ENCODE results near the gene STPG4.

Gene STPG4

GRCh38 chr2:47087051-47087450 lies 68.1 kb downstream of the STPG4 start:
- DNase-seq (ENCODE audit: low read depth) = no peak

- DNase-seq (ENCODE audit: low read depth) = no peak
Observed at GRCh38 chr2:47086571-47086970, 68.5 kb downstream of the STPG4 start.

- no peak for DNase-seq (ENCODE audit: low read depth)
Observed at GRCh38 chr2:47086054-47086471, 69.0 kb downstream of the STPG4 start.

GRCh38 chr2:47083886-47084687 lies 71.0 kb downstream of the STPG4 start:
- no peak for DNase-seq (ENCODE audit: low read depth)

GRCh38 chr2:47083485-47083884 lies 71.6 kb downstream of the STPG4 start:
- DNase-seq (ENCODE audit: low read depth) = no peak

- no peak for DNase-seq (ENCODE audit: low read depth)
Observed at GRCh38 chr2:47083005-47083404, 72.1 kb downstream of the STPG4 start.

GRCh38 chr2:47080888-47081301 lies 74.2 kb downstream of the STPG4 start:
- no peak for DNase-seq (ENCODE audit: low read depth)

GRCh38 chr2:47079515-47080412 lies 75.3 kb downstream of the STPG4 start:
- DNase-seq (ENCODE audit: low read depth) = no peak

GRCh38 chr2:47078541-47079482 lies 76.3 kb downstream of the STPG4 start:
- DNase-seq (ENCODE audit: low read depth) = no peak

- DNase-seq (ENCODE audit: low read depth) = no peak
Observed at GRCh38 chr2:47077442-47078117, 77.5 kb downstream of the STPG4 start.

GRCh38 chr2:47076586-47077441 lies 78.3 kb downstream of the STPG4 start:
- DNase-seq (ENCODE audit: low read depth) = peak; percentile 86

- DNase-seq (ENCODE audit: low read depth) = no peak
Observed at GRCh38 chr2:47076126-47076506, 79.0 kb downstream of the STPG4 start.

GRCh38 chr2:47075361-47076125 lies 79.6 kb downstream of the STPG4 start:
- DNase-seq (ENCODE audit: low read depth) = no peak

- DNase-seq (ENCODE audit: low read depth) = no peak
Observed at GRCh38 chr2:47074691-47075090, 80.4 kb downstream of the STPG4 start.

GRCh38 chr2:47073641-47074040 lies 81.5 kb downstream of the STPG4 start:
- no peak for DNase-seq (ENCODE audit: low read depth)

GRCh38 chr2:47073217-47073616 lies 81.9 kb downstream of the STPG4 start:
- DNase-seq (ENCODE audit: low read depth) = no peak

- no peak for DNase-seq (ENCODE audit: low read depth)
Observed at GRCh38 chr2:47072728-47073191, 82.3 kb downstream of the STPG4 start.

- DNase-seq (ENCODE audit: low read depth) = peak; percentile 96
Observed at GRCh38 chr2:47072018-47072691, 83.0 kb downstream of the STPG4 start.
